H1 (cell line): ENCODE results near the gene MTR. TPM values are rescaled to one million over a fixed set of nuclear protein-coding genes. Genes with fewer than 3 reads are reported as not detected.

Experiments
- FOSL1 ChIP-seq: IDR thresholded peaks from 2 replicates; pipeline ENCODE4 v1.6.1; 2011; ENCODE audit warnings: mild to moderate bottlenecking, low read depth, low read length, moderate library complexity; ENCODE audit not compliant: insufficient read depth
- KDM4A ChIP-seq: IDR thresholded peaks from one replicate; pipeline ENCODE4 v1.7.1; 2012; ENCODE audit warnings: low read depth, mild to moderate bottlenecking, moderate library complexity, low read length, inconsistent platforms; ENCODE audit not compliant: severe bottlenecking
- RFX5 ChIP-seq: IDR thresholded peaks from 2 replicates; pipeline ENCODE4 v1.6.1; 2011; ENCODE audit warnings: low read depth, low read length, improper control_type of control experiment, borderline replicate concordance
- TEAD4 ChIP-seq: IDR thresholded peaks from 2 replicates; pipeline ENCODE4 v1.6.1; 2012; ENCODE audit warnings: low read depth, low read length, inconsistent platforms, mixed read lengths
- polyA plus RNA-seq, 7 experiments: library from polyadenylated mRNA; depleted of rRNA in 3 of 7; stranded (reverse) in 5 of 7; unstranded in 2 of 7; fragments of >200 nt in 5 of 7; fragments of 200-250 nt in 2 of 7; gene quantifications; 1 replicate in 5 of 7; 2 replicates in 1 of 7; 4 replicates in 1 of 7; pipeline versions ENCODE4 v1.2.1 to v1.2.3, GENCODE V29; 2011 to 2013; ENCODE audit warnings: missing spikeins in 2 of 7, mixed read lengths in 2 of 7
- total RNA-seq: library from RNA; stranded (reverse); fragmentation: NEBNext Ultra II Directional; extraction: Animal tissue kit (Norgen Biotek cat#: 25700); gene quantifications from 2 replicates; pipeline ENCODE4 v1.2.1, GENCODE V29; 2021
- TF ChIP-seq, protein P1 (sequence below): fragments of 300-600 bp; sonication (generic); IDR thresholded peaks from 2 replicates; pipeline ENCODE4 v1.7.1; 2012; ENCODE audit warnings: low read length, moderate library complexity, mild to moderate bottlenecking, inconsistent platforms; ENCODE audit not compliant: insufficient replicate concordance

MTR gene
- total and polyA plus RNA-seq, 2 of the 8 experiments (the other 6 are each of a cell fraction or from before 2014, with no cell fraction given), result 4.8 to 27.4 TPM

- peak; percentile 95 for TF ChIP-seq KDM4A
- no peak for TF ChIP-seq RFX5
- TF ChIP-seq TEAD4, result no peak
- TF ChIP-seq, protein P1, sequence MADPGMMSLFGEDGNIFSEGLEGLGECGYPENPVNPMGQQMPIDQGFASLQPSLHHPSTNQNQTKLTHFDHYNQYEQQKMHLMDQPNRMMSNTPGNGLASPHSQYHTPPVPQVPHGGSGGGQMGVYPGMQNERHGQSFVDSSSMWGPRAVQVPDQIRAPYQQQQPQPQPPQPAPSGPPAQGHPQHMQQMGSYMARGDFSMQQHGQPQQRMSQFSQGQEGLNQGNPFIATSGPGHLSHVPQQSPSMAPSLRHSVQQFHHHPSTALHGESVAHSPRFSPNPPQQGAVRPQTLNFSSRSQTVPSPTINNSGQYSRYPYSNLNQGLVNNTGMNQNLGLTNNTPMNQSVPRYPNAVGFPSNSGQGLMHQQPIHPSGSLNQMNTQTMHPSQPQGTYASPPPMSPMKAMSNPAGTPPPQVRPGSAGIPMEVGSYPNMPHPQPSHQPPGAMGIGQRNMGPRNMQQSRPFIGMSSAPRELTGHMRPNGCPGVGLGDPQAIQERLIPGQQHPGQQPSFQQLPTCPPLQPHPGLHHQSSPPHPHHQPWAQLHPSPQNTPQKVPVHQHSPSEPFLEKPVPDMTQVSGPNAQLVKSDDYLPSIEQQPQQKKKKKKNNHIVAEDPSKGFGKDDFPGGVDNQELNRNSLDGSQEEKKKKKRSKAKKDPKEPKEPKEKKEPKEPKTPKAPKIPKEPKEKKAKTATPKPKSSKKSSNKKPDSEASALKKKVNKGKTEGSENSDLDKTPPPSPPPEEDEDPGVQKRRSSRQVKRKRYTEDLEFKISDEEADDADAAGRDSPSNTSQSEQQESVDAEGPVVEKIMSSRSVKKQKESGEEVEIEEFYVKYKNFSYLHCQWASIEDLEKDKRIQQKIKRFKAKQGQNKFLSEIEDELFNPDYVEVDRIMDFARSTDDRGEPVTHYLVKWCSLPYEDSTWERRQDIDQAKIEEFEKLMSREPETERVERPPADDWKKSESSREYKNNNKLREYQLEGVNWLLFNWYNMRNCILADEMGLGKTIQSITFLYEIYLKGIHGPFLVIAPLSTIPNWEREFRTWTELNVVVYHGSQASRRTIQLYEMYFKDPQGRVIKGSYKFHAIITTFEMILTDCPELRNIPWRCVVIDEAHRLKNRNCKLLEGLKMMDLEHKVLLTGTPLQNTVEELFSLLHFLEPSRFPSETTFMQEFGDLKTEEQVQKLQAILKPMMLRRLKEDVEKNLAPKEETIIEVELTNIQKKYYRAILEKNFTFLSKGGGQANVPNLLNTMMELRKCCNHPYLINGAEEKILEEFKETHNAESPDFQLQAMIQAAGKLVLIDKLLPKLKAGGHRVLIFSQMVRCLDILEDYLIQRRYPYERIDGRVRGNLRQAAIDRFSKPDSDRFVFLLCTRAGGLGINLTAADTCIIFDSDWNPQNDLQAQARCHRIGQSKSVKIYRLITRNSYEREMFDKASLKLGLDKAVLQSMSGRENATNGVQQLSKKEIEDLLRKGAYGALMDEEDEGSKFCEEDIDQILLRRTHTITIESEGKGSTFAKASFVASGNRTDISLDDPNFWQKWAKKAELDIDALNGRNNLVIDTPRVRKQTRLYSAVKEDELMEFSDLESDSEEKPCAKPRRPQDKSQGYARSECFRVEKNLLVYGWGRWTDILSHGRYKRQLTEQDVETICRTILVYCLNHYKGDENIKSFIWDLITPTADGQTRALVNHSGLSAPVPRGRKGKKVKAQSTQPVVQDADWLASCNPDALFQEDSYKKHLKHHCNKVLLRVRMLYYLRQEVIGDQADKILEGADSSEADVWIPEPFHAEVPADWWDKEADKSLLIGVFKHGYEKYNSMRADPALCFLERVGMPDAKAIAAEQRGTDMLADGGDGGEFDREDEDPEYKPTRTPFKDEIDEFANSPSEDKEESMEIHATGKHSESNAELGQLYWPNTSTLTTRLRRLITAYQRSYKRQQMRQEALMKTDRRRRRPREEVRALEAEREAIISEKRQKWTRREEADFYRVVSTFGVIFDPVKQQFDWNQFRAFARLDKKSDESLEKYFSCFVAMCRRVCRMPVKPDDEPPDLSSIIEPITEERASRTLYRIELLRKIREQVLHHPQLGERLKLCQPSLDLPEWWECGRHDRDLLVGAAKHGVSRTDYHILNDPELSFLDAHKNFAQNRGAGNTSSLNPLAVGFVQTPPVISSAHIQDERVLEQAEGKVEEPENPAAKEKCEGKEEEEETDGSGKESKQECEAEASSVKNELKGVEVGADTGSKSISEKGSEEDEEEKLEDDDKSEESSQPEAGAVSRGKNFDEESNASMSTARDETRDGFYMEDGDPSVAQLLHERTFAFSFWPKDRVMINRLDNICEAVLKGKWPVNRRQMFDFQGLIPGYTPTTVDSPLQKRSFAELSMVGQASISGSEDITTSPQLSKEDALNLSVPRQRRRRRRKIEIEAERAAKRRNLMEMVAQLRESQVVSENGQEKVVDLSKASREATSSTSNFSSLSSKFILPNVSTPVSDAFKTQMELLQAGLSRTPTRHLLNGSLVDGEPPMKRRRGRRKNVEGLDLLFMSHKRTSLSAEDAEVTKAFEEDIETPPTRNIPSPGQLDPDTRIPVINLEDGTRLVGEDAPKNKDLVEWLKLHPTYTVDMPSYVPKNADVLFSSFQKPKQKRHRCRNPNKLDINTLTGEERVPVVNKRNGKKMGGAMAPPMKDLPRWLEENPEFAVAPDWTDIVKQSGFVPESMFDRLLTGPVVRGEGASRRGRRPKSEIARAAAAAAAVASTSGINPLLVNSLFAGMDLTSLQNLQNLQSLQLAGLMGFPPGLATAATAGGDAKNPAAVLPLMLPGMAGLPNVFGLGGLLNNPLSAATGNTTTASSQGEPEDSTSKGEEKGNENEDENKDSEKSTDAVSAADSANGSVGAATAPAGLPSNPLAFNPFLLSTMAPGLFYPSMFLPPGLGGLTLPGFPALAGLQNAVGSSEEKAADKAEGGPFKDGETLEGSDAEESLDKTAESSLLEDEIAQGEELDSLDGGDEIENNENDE, result no peak
- TF ChIP-seq FOSL1, result no peak
These were observed 920 bp downstream of the MTR start (continued) for GRCh38 chr1:236795757-236796667.
